PC-3 (cell line): ENCODE results near the gene C3orf52.

Source experiments
- CTCF ChIP-seq: fragments of 300-600 bp; sonication (generic); conservative IDR thresholded peaks from 2 replicates; pipeline ENCODE4 v1.5.1; 2017; ENCODE audit warnings: antibody characterized with exemption, low read depth, mild to moderate bottlenecking, low read length
- EZH2 ChIP-seq: fragments of 300-600 bp; sonication (generic); IDR thresholded peaks from one replicate; pipeline ENCODE4 v1.6.1; 2017; ENCODE audit warnings: antibody characterized with exemption, mild to moderate bottlenecking, low read length; ENCODE audit not compliant: unreplicated experiment

GRCh38 chr3:112132975-112133448 lies 46.8 kb downstream of the C3orf52 start, which contains the start of gene GCSAM:
- TF ChIP-seq CTCF (no peak), EZH2 (no peak)
